HepG2 (cell line): Measurements from ENCODE around the gene IL1RAPL2. TPM values are rescaled to one million over a fixed set of nuclear protein-coding genes. Genes with fewer than 3 reads are reported as not detected.

Experiments used
- ATAC-seq: fragments of 200-7000 bp; cut with Tn5 transposase; 3 replicates; pipeline ENCODE4 v1.9.1; 2020; ENCODE audit warnings: mild to moderate bottlenecking, moderate library complexity
- BruUV-seq: library from RNA; stranded (reverse); fragments of 400-500 nt; replicated peaks from 2 replicates; lab custom pipeline; 2021; lab: Mats Ljungman, UMichigan
- CTCF ChIA-PET: fragments of 300-600 bp; formaldehyde crosslinking; extraction: SDS; loops from one replicate; lab custom pipeline; 2021; ENCODE audit warnings: low total read pairs, inconsistent platforms, low intra/inter-chr PET ratio; lab: Yijun Ruan, JAX
- POLR2A ChIA-PET: fragments of 350-600 bp; sonication (Branson Sonifier 250); formaldehyde crosslinking; loops from one replicate; lab custom pipeline; 2020; ENCODE audit warnings: antibody characterized with exemption, inconsistent platforms; lab: Yijun Ruan, JAX
- DNase-seq: peaks from one replicate; pipeline ENCODE4 v3.0.0-alpha.2; 2015; ENCODE audit warnings: low spot score
- FAIRE-seq: peaks from 3 replicates; lab custom pipeline; 2011; peaks lifted over from hg19 to GRCh38; lab: Jason Lieb, UNC
- H2AFZ ChIP-seq: one replicate; pipeline ENCODE4 v1.6.1; 2011; ENCODE audit warnings: low read length, inconsistent platforms
- H3K27ac ChIP-seq: fragments of 300-600 bp; 3 replicates; pipeline ENCODE4 v1.8.0; 2011; ENCODE audit warnings: mixed run types, mild to moderate bottlenecking, mixed read lengths, low read length, inconsistent platforms; ENCODE audit not compliant: insufficient read depth; ENCODE audit errors: extremely low read length
- H3K27me3 ChIP-seq, 2 experiments: fragments of 200-600 bp in 1 of 2; 2 replicates in 1 of 2; 3 replicates in 1 of 2; pipeline versions ENCODE4 v1.6.0 to v1.8.0; 2011; ENCODE audit warnings: low read length in 2 of 2, mild to moderate bottlenecking in 2 of 2, moderate library complexity in 2 of 2, inconsistent platforms in 1 of 2; ENCODE audit not compliant: insufficient read depth in 2 of 2, control insufficient read depth in 1 of 2
- H3K36me3 ChIP-seq, 2 experiments: fragments of 200-600 bp in 1 of 2; replicated peaks in 1 of 2; 2 replicates in 1 of 2; 3 replicates in 1 of 2; pipeline versions ENCODE4 v1.5.1 to v1.8.0; 2011; ENCODE audit warnings: low read length in 2 of 2, inconsistent platforms in 1 of 2; ENCODE audit not compliant: insufficient read depth in 2 of 2, control insufficient read depth in 1 of 2
- H3K4me1 ChIP-seq: 2 replicates; pipeline ENCODE4 v1.5.1; 2012; ENCODE audit warnings: low read length, inconsistent platforms; ENCODE audit not compliant: insufficient read depth
- H3K4me2 ChIP-seq: 2 replicates; pipeline ENCODE4 v1.6.0; 2011; ENCODE audit warnings: low read depth, low read length, inconsistent platforms
- H3K4me3 ChIP-seq, 3 experiments: fragments of 200-600 bp in 1 of 3; sonication (generic), shearing (Covaris generic) in 1 of 3; replicated peaks in 1 of 3; 2 replicates each; pipeline ENCODE4 v1.5.1; 2011 to 2016; ENCODE audit warnings: low read length in 3 of 3, inconsistent platforms in 2 of 3, low read depth in 2 of 3, mild to moderate bottlenecking in 2 of 3, control low read depth in 1 of 3, mixed read lengths in 1 of 3; ENCODE audit not compliant: insufficient read depth in 1 of 3
- H3K79me2 ChIP-seq: one replicate; pipeline ENCODE4 v1.6.1; 2011; ENCODE audit warnings: low read length, inconsistent platforms; ENCODE audit not compliant: insufficient read depth
- H3K9ac ChIP-seq: 2 replicates; pipeline ENCODE4 v1.6.0; 2011; ENCODE audit warnings: mild to moderate bottlenecking, low read depth, low read length, inconsistent platforms; ENCODE audit not compliant: insufficient read depth
- H3K9me3 ChIP-seq: 2 replicates; pipeline ENCODE4 v1.5.1; 2012; ENCODE audit warnings: mild to moderate bottlenecking, low read length
- H4K20me1 ChIP-seq: 2 replicates; pipeline ENCODE4 v1.6.0; 2011; ENCODE audit warnings: inconsistent platforms, mild to moderate bottlenecking, low read length, moderate library complexity; ENCODE audit not compliant: insufficient read depth
- ASH2L ChIP-seq: fragments of 300-600, 200-600 bp; sonication (generic); IDR thresholded peaks from 2 replicates; pipeline ENCODE4 v1.7.0; 2017; ENCODE audit warnings: low read depth, mild to moderate bottlenecking, moderate library complexity, mixed read lengths, low read length; ENCODE audit not compliant: insufficient read length
- HES4 ChIP-seq: sonication (generic); formaldehyde crosslinking; IDR thresholded peaks from 2 replicates; pipeline ENCODE4 v1.9.0; 2021; ENCODE audit warnings: mild to moderate bottlenecking, missing genetic modification reagents, borderline replicate concordance
- HMG20A ChIP-seq: IDR thresholded peaks from 2 replicates; pipeline ENCODE4 v1.6.1; 2016; ENCODE audit warnings: borderline replicate concordance
- KDM1A ChIP-seq: IDR thresholded peaks from 2 replicates; pipeline ENCODE4 v1.6.1; 2016; ENCODE audit warnings: missing compliant biosample characterization
- MED1 ChIP-seq: sonication (generic); formaldehyde crosslinking; IDR thresholded peaks from 2 replicates; pipeline ENCODE4 v1.4.0; 2020; ENCODE audit warnings: missing genetic modification reagents
- MLX ChIP-seq: IDR thresholded peaks from 2 replicates; pipeline ENCODE4 v1.6.1; 2016
- POGK ChIP-seq: sonication (generic); formaldehyde crosslinking; conservative IDR thresholded peaks from 2 replicates; pipeline ENCODE4 v1.8.0; 2022; ENCODE audit warnings: mild to moderate bottlenecking, moderate library complexity, missing genetic modification reagents
- SNRNP70 ChIP-seq: fragments of 200-400 bp; formaldehyde crosslinking; IDR thresholded peaks from 2 replicates; pipeline ENCODE4 v1.6.1; 2017; ENCODE audit warnings: mild to moderate bottlenecking, low read depth, low read length, moderate library complexity
- THAP11 ChIP-seq: IDR thresholded peaks from 2 replicates; pipeline ENCODE4 v1.6.1; 2016; ENCODE audit warnings: missing biosample characterization, missing genetic modification reagents
- TRIM22 ChIP-seq: fragments of 450-650 bp; IDR thresholded peaks from 2 replicates; pipeline ENCODE4 v1.6.1; 2017
- ZNF17 ChIP-seq: sonication (generic); formaldehyde crosslinking; IDR thresholded peaks from 2 replicates; pipeline ENCODE4 v1.5.0; 2020; ENCODE audit warnings: mild to moderate bottlenecking, missing genetic modification reagents
- ZNF33B ChIP-seq: sonication (generic); formaldehyde crosslinking; IDR thresholded peaks from 2 replicates; pipeline ENCODE4 v1.5.1; 2020; ENCODE audit warnings: mild to moderate bottlenecking, missing genetic modification reagents
- ZNF569 ChIP-seq: sonication (generic); formaldehyde crosslinking; IDR thresholded peaks from 2 replicates; pipeline ENCODE4 v1.5.0; 2020; ENCODE audit warnings: mild to moderate bottlenecking, missing genetic modification reagents, moderate library complexity, borderline replicate concordance
- ZNF589 ChIP-seq: sonication (generic); formaldehyde crosslinking; conservative IDR thresholded peaks from 2 replicates; pipeline ENCODE4 v1.8.0; 2022; ENCODE audit warnings: mild to moderate bottlenecking, moderate library complexity, missing genetic modification reagents
- ZNF777 ChIP-seq: sonication (generic); formaldehyde crosslinking; IDR thresholded peaks from 2 replicates; pipeline ENCODE4 v1.4.0; 2020; ENCODE audit warnings: missing genetic modification reagents
- WGBS: methylation state at CpG from one replicate; pipeline ENCODE4 v1.1.6; 2017; ENCODE audit warnings: low lambda C conversion rate; 5-methylcytosine and 5-hydroxymethylcytosine counted together
- in situ Hi-C: cut with HindIII; loops from 2 replicates; pipeline ENCODE4 v1.10.0; 2017; ENCODE audit warnings: low pct_unique_long_range_greater_than_20kb; ENCODE audit not compliant: extremely low pct_ligation_motif_present
- intact Hi-C: fragments of 100-400 bp; cut with micrococcal nuclease; formaldehyde crosslinking; loops from one replicate; pipeline ENCODE4 v1.10.0; 2022; ENCODE audit not compliant: unreplicated experiment
- polyA plus RNA-seq, 8 experiments: library from polyadenylated mRNA; depleted of rRNA in 3 of 8; stranded (reverse) in 7 of 8; unstranded in 1 of 8; fragments of >200 nt; fragmentation: Illumina TruSeq in 4 of 8; extraction: Trizol in 4 of 8; gene quantifications; 2 replicates each; pipeline versions ENCODE4 v1.2.1 to v1.2.3, GENCODE V29; 2011 to 2016; ENCODE audit warnings: low read depth in 4 of 8, missing spikeins in 1 of 8, mixed read lengths in 1 of 8; ENCODE audit not compliant: insufficient read depth in 1 of 8
- total RNA-seq, 5 experiments: library from RNA; depleted of rRNA; stranded (reverse); fragments of >200 nt; fragmentation: Illumina TruSeq; extraction: Trizol; gene quantifications; 2 replicates each; pipeline ENCODE4 v1.2.3, GENCODE V29; 2016; ENCODE audit warnings: low read depth in 1 of 5
- TF ChIP-seq, protein P1 (sequence below): sonication (generic); formaldehyde crosslinking; IDR thresholded peaks from 2 replicates; pipeline ENCODE4 v1.4.0; 2020; ENCODE audit warnings: mild to moderate bottlenecking, missing genetic modification reagents
- TF ChIP-seq, protein P2 (sequence below): IDR thresholded peaks from 2 replicates; pipeline ENCODE4 v1.6.1; 2016; ENCODE audit warnings: low read depth

The IL1RAPL2 gene
- total and polyA plus RNA-seq, 2 of the 13 experiments (the other 11 are each of a cell fraction or from before 2014, with no cell fraction given), result not detected

GRCh38 chrX:105744946-105745345 lies 1178.9 kb downstream of the IL1RAPL2 start:
- Histone ChIP-seq H3K4me2 (no peak overlapping the region), H3K9me3 (no peaks in the 10 kb centered on the region), H2AFZ (no peak overlapping the region), H3K4me3 (no peak overlapping the region), H3K36me3 (no peaks in the 10 kb centered on the region), H3K27ac (no peak overlapping the region), H3K9ac (no peak overlapping the region), H3K4me1 (no peaks in the 10 kb centered on the region), H4K20me1 (no peaks in the 10 kb centered on the region), H3K27me3 (no peaks in the 10 kb centered on the region)
- DNase-seq (no peak), FAIRE-seq (no peak), ATAC-seq (no peak)
- ChIA-PET CTCF (no interaction called here), POLR2A (no interaction called here)
- in situ Hi-C loops, result no loop called here
- no TSS peak for BruUV-seq
- 0% methylated on average over 2 of the region's 2 CpGs for WGBS
- intact Hi-C loops, result no loop called here
- no peak for TF ChIP-seq HMG20A (CRISPR knock-in tag)
- no peak for TF ChIP-seq TRIM22
- TF ChIP-seq, protein P1, sequence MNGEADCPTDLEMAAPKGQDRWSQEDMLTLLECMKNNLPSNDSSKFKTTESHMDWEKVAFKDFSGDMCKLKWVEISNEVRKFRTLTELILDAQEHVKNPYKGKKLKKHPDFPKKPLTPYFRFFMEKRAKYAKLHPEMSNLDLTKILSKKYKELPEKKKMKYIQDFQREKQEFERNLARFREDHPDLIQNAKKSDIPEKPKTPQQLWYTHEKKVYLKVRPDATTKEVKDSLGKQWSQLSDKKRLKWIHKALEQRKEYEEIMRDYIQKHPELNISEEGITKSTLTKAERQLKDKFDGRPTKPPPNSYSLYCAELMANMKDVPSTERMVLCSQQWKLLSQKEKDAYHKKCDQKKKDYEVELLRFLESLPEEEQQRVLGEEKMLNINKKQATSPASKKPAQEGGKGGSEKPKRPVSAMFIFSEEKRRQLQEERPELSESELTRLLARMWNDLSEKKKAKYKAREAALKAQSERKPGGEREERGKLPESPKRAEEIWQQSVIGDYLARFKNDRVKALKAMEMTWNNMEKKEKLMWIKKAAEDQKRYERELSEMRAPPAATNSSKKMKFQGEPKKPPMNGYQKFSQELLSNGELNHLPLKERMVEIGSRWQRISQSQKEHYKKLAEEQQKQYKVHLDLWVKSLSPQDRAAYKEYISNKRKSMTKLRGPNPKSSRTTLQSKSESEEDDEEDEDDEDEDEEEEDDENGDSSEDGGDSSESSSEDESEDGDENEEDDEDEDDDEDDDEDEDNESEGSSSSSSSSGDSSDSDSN (CRISPR knock-in tag), result no peak
- TF ChIP-seq MED1 (CRISPR knock-in tag), result no peak
- no peak for TF ChIP-seq KDM1A (CRISPR knock-in tag)
- TF ChIP-seq THAP11 (CRISPR knock-in tag), result no peak
- TF ChIP-seq ASH2L, result no peak
- no peak for TF ChIP-seq ZNF569 (CRISPR knock-in tag)
- TF ChIP-seq SNRNP70, result no peak
- TF ChIP-seq ZNF33B (CRISPR knock-in tag), result no peak
- TF ChIP-seq POGK (CRISPR knock-in tag), result no peak
- TF ChIP-seq HES4 (CRISPR knock-in tag), result no peak
- TF ChIP-seq, protein P2, sequence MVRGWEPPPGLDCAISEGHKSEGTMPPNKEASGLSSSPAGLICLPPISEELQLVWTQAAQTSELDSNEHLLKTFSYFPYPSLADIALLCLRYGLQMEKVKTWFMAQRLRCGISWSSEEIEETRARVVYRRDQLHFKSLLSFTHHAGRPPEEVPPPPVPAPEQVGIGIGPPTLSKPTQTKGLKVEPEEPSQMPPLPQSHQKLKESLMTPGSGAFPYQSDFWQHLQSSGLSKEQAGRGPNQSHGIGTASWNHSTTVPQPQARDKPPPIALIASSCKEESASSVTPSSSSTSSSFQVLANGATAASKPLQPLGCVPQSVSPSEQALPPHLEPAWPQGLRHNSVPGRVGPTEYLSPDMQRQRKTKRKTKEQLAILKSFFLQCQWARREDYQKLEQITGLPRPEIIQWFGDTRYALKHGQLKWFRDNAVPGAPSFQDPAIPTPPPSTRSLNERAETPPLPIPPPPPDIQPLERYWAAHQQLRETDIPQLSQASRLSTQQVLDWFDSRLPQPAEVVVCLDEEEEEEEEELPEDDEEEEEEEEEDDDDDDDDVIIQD (CRISPR knock-in tag), result no peak
- no peak for TF ChIP-seq ZNF777 (CRISPR knock-in tag)
- TF ChIP-seq ZNF589 (CRISPR knock-in tag), result no peak
- no peak for TF ChIP-seq MLX (CRISPR knock-in tag)
- no peak for TF ChIP-seq ZNF17
- TF ChIP-seq, all 625 proteins: peak for 0
- H3K79me2 ChIP-seq, result no peaks in the 10 kb centered on the region
